Neural progenitor cell (in vitro differentiated cells): Measurements from ENCODE around the gene CUEDC2.

Experiments
- EZH2phosphoT487 ChIP-seq: fragments of 200-600 bp; sonication (generic); IDR thresholded peaks from 2 replicates; pipeline ENCODE4 v1.6.1; 2017; ENCODE audit warnings: antibody characterized with exemption
- TF ChIP-seq, protein P1 (sequence below): fragments of 200-600 bp; sonication (generic); IDR thresholded peaks from 2 replicates; pipeline ENCODE4 v1.5.1; 2017; ENCODE audit warnings: antibody characterized with exemption, mild to moderate bottlenecking

DNA sequence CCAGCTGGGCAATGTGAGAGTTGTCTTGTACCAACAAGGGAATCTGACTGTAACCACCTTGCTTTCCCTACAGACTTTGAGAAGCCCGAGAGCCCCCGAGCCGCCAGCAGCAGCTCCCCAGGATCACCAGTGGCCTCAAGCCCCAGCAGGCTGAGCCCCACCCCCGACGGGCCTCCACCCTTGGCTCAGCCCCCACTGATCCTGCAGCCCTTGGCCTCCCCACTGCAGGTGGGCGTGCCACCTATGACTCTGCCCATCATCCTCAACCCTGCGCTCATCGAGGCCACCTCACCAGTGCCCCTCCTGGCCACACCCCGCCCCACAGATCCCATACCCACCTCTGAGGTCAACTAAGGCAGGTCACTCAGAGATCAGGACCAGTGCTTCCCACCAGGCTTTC is 50.4 kb downstream of the CUEDC2 start:
- TF ChIP-seq, protein P1, sequence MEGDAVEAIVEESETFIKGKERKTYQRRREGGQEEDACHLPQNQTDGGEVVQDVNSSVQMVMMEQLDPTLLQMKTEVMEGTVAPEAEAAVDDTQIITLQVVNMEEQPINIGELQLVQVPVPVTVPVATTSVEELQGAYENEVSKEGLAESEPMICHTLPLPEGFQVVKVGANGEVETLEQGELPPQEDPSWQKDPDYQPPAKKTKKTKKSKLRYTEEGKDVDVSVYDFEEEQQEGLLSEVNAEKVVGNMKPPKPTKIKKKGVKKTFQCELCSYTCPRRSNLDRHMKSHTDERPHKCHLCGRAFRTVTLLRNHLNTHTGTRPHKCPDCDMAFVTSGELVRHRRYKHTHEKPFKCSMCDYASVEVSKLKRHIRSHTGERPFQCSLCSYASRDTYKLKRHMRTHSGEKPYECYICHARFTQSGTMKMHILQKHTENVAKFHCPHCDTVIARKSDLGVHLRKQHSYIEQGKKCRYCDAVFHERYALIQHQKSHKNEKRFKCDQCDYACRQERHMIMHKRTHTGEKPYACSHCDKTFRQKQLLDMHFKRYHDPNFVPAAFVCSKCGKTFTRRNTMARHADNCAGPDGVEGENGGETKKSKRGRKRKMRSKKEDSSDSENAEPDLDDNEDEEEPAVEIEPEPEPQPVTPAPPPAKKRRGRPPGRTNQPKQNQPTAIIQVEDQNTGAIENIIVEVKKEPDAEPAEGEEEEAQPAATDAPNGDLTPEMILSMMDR, result no peak
- no peak for TF ChIP-seq EZH2phosphoT487
